ENCODE results near the gene LRCH1. TPM values are rescaled to one million over a fixed set of nuclear protein-coding genes. Genes with fewer than 3 reads are reported as not detected.

Gene LRCH1
- total and polyA plus RNA-seq, 2 experiments from 2014 or later = 3.9 to 9.2 TPM

GRCh38 chr13:46565808-46566750 lies 13.1 kb downstream of the LRCH1 start:
- H4K20me1 ChIP-seq (replicated peaks; ENCODE audit: insufficient read depth) = peaks cover 33% of the 10 kb centered on the region
- Mint-ChIP-seq H3K9me3 (no peaks in the 10 kb centered on the region; the same call in 2 of the 3 replicates), H3K27ac (0 out of 2 replicates have a peak overlapping the region, but pooled peaks have one; percentile 1), H3K4me3 (no peak overlapping the region), H3K27me3 (ENCODE audit: insufficient read depth, low read depth, poor library complexity) (no peaks in the 10 kb centered on the region), H3K36me3 (ENCODE audit: low read depth) (no peaks in the 10 kb centered on the region), H3K4me1 (peaks cover 25% of the 10 kb centered on the region)
- no peak overlapping the region for H3K27ac ChIP-seq (ENCODE audit: low read depth)
- peaks cover 2% of the 10 kb centered on the region; the same call in 1 of the 2 replicates for H3K4me1 ChIP-seq (ENCODE audit: insufficient read depth)
- no peak overlapping the region for H3K4me3 ChIP-seq
- H3K79me2 ChIP-seq (replicated peaks; ENCODE audit: insufficient read depth) = peaks cover 86% of the 10 kb centered on the region
- H2AFZ ChIP-seq = no peak overlapping the region
- H3K27me3 ChIP-seq (ENCODE audit: insufficient read depth) = no peaks in the 10 kb centered on the region
- TF ChIP-seq EZH2 (IDR thresholded peaks at IDR 0.05; ENCODE audit: low read depth, unreplicated experiment) (no peak), NANOG (IDR thresholded peaks at IDR 0.05; ENCODE audit: borderline replicate concordance) (no peak), JUNB (IDR thresholded peaks at IDR 0.05; ENCODE audit: unreplicated experiment) (no peak), EZH2phosphoT487 (IDR thresholded peaks at IDR 0.05; ENCODE audit: unreplicated experiment) (no peak), ZNF331 (CRISPR knock-in tag; IDR thresholded peaks at IDR 0.05; ENCODE audit: low read depth) (no peak), ZNF114 (CRISPR knock-in tag; IDR thresholded peaks at IDR 0.05) (no peak), CREB1 (CRISPR knock-in tag; IDR thresholded peaks at IDR 0.05; ENCODE audit: low read depth) (no peak), STAT1 (IDR thresholded peaks at IDR 0.05; ENCODE audit: unreplicated experiment) (no peak), REST (IDR thresholded peaks at IDR 0.05; ENCODE audit: unreplicated experiment) (no peak), POLR2AphosphoS5 (IDR thresholded peaks at IDR 0.05; ENCODE audit: low read depth) (no peak)
- TF ChIP-seq, protein P1, sequence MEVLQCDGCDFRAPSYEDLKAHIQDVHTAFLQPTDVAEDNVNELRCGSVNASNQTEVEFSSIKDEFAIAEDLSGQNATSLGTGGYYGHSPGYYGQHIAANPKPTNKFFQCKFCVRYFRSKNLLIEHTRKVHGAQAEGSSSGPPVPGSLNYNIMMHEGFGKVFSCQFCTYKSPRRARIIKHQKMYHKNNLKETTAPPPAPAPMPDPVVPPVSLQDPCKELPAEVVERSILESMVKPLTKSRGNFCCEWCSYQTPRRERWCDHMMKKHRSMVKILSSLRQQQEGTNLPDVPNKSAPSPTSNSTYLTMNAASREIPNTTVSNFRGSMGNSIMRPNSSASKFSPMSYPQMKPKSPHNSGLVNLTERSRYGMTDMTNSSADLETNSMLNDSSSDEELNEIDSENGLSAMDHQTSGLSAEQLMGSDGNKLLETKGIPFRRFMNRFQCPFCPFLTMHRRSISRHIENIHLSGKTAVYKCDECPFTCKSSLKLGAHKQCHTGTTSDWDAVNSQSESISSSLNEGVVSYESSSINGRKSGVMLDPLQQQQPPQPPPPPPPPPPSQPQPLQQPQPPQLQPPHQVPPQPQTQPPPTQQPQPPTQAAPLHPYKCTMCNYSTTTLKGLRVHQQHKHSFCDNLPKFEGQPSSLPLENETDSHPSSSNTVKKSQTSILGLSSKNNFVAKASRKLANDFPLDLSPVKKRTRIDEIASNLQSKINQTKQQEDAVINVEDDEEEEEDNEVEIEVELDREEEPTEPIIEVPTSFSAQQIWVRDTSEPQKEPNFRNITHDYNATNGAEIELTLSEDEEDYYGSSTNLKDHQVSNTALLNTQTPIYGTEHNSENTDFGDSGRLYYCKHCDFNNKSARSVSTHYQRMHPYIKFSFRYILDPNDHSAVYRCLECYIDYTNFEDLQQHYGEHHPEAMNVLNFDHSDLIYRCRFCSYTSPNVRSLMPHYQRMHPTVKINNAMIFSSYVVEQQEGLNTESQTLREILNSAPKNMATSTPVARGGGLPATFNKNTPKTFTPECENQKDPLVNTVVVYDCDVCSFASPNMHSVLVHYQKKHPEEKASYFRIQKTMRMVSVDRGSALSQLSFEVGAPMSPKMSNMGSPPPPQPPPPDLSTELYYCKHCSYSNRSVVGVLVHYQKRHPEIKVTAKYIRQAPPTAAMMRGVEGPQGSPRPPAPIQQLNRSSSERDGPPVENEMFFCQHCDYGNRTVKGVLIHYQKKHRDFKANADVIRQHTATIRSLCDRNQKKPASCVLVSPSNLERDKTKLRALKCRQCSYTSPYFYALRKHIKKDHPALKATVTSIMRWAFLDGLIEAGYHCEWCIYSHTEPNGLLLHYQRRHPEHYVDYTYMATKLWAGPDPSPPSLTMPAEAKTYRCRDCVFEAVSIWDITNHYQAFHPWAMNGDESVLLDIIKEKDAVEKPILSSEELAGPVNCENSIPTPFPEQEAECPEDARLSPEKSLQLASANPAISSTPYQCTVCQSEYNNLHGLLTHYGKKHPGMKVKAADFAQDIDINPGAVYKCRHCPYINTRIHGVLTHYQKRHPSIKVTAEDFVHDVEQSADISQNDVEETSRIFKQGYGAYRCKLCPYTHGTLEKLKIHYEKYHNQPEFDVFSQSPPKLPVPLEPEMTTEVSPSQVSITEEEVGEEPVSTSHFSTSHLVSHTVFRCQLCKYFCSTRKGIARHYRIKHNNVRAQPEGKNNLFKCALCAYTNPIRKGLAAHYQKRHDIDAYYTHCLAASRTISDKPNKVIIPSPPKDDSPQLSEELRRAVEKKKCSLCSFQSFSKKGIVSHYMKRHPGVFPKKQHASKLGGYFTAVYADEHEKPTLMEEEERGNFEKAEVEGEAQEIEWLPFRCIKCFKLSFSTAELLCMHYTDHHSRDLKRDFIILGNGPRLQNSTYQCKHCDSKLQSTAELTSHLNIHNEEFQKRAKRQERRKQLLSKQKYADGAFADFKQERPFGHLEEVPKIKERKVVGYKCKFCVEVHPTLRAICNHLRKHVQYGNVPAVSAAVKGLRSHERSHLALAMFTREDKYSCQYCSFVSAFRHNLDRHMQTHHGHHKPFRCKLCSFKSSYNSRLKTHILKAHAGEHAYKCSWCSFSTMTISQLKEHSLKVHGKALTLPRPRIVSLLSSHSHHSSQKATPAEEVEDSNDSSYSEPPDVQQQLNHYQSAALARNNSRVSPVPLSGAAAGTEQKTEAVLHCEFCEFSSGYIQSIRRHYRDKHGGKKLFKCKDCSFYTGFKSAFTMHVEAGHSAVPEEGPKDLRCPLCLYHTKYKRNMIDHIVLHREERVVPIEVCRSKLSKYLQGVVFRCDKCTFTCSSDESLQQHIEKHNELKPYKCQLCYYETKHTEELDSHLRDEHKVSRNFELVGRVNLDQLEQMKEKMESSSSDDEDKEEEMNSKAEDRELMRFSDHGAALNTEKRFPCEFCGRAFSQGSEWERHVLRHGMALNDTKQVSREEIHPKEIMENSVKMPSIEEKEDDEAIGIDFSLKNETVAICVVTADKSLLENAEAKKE (CRISPR knock-in tag; IDR thresholded peaks at IDR 0.05) = no peak
- TF ChIP-seq, protein P2, sequence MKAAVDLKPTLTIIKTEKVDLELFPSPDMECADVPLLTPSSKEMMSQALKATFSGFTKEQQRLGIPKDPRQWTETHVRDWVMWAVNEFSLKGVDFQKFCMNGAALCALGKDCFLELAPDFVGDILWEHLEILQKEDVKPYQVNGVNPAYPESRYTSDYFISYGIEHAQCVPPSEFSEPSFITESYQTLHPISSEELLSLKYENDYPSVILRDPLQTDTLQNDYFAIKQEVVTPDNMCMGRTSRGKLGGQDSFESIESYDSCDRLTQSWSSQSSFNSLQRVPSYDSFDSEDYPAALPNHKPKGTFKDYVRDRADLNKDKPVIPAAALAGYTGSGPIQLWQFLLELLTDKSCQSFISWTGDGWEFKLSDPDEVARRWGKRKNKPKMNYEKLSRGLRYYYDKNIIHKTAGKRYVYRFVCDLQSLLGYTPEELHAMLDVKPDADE (IDR thresholded peaks at IDR 0.05) = no peak
- TF ChIP-seq, protein P3, sequence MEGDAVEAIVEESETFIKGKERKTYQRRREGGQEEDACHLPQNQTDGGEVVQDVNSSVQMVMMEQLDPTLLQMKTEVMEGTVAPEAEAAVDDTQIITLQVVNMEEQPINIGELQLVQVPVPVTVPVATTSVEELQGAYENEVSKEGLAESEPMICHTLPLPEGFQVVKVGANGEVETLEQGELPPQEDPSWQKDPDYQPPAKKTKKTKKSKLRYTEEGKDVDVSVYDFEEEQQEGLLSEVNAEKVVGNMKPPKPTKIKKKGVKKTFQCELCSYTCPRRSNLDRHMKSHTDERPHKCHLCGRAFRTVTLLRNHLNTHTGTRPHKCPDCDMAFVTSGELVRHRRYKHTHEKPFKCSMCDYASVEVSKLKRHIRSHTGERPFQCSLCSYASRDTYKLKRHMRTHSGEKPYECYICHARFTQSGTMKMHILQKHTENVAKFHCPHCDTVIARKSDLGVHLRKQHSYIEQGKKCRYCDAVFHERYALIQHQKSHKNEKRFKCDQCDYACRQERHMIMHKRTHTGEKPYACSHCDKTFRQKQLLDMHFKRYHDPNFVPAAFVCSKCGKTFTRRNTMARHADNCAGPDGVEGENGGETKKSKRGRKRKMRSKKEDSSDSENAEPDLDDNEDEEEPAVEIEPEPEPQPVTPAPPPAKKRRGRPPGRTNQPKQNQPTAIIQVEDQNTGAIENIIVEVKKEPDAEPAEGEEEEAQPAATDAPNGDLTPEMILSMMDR (conservative IDR thresholded peaks at IDR 0.05; ENCODE audit: low read depth in 2 of 2) = no peak
- H3F3A ChIP-seq (replicated peaks; ENCODE audit: low read depth) = no peaks in the 10 kb centered on the region
- no peak for ATAC-seq
- H3K9me2 ChIP-seq (ENCODE audit: insufficient read depth) = no peaks in the 10 kb centered on the region
- H3K4me2 ChIP-seq = no peak overlapping the region
- no peaks in the 10 kb centered on the region for H3K36me3 ChIP-seq (ENCODE audit: insufficient read depth)
- no peak for DNase-seq (ENCODE audit: low spot score)
